Right lobe of liver (tissue), 6 donors: ENCODE measurements around the gene LGI1. TPM values are rescaled to one million over a fixed set of nuclear protein-coding genes. Genes with fewer than 3 reads are reported as not detected.

ENCODE experiments used
- ATAC-seq, 4 donors: fragments of 200-7000 bp; cut with Tn5 transposase; one replicate each; pipeline ENCODE4 v1.9.1; 2020; ENCODE audit warnings: mild to moderate bottlenecking in 4 of 4, moderate library complexity in 4 of 4
- DNase-seq, 3 donors: peaks; one replicate each; pipeline ENCODE4 v3.0.0-alpha.2; 2020
- H3K27ac ChIP-seq, 3 donors: fragments of 200-600 bp; one replicate each; pipeline ENCODE4 v1.8.0; 2022
- H3K27me3 ChIP-seq, 2 donors: fragments of 200-600 bp; one replicate each; pipeline ENCODE4 v1.8.0; 2022
- H3K36me3 ChIP-seq, 4 donors: fragments of 200-600 bp; sonication (generic) in 1 of 4; one replicate each; pipeline versions ENCODE4 v1.5.1 to v1.8.0; 2017 to 2022; ENCODE audit warnings: control low read depth in 1 of 4
- H3K4me1 ChIP-seq, 4 donors: fragments of 200-600 bp; sonication (generic) in 1 of 4; one replicate each; pipeline versions ENCODE4 v1.5.1 to v1.8.0; 2017 to 2022; ENCODE audit warnings: control low read depth in 1 of 4
- H3K4me3 ChIP-seq, 3 donors: fragments of 200-600 bp; one replicate each; pipeline ENCODE4 v1.8.0; 2022
- H3K9me3 ChIP-seq, 4 donors: fragments of 200-600 bp; sonication (generic) in 1 of 4; one replicate each; pipeline versions ENCODE4 v1.5.1 to v1.8.0; 2017 to 2022; ENCODE audit warnings: control low read depth in 1 of 4
- CTCF ChIP-seq, 4 donors: fragments of 200-600 bp in 3 of 4; fragments of 450-650 bp in 1 of 4; IDR thresholded peaks; one replicate each; pipeline versions ENCODE4 v1.5.1 to v1.8.0; 2016 to 2022; ENCODE audit warnings: antibody characterized with exemption in 4 of 4, mild to moderate bottlenecking in 2 of 4
- POLR2A ChIP-seq: fragments of 450-650 bp; IDR thresholded peaks from one replicate; pipeline ENCODE4 v1.6.1; 2017; ENCODE audit warnings: antibody characterized with exemption, mild to moderate bottlenecking
- WGBS: methylation state at CpG from one replicate; pipeline ENCODE4 v1.1.6; 2018; ENCODE audit warnings: low coverage, low lambda C conversion rate; ENCODE audit not compliant: insufficient coverage; ENCODE audit errors: missing lambda C conversion rate; 5-methylcytosine and 5-hydroxymethylcytosine counted together
- intact Hi-C, 2 donors: fragments of 100-400 bp; cut with DNase I; formaldehyde crosslinking; loops; one replicate each; pipeline versions ENCODE4 v1.11.2 to v1.14.1; 2022
- total RNA-seq, 6 experiments: library from RNA; depleted of rRNA in 2 of 6; stranded (reverse); fragments of >200 nt in 2 of 6; fragmentation: NEBNext Ultra II Directional in 3 of 6; extraction: Animal tissue kit (Norgen Biotek cat#: 25700) in 3 of 6; gene quantifications; one replicate each; pipeline versions ENCODE4 v1.1.0 to v1.2.4, GENCODE V29; 2016 to 2023
- donor health status: DM: no; HTN: yes; CAD: no.
- donor health status: DM: no; HTN: no; CAD: no.
- donor health status: DM: no; HTN: no; CAD: no.
- donor health status: DM: no; HTN: yes; CAD: no.
- donor health status: DM: no; HTN: yes; CAD: no.

LGI1 gene
- total RNA-seq, 6 experiments from 2014 or later: 0.22 to 2.3 (median 0.86) TPM; not detected in 1

GRCh38 chr10:93788413-93789208 is 30.9 kb downstream of the LGI1 start:
- DNase-seq: no peak
- TF ChIP-seq CTCF (IDR thresholded peaks at IDR 0.05) (no peak), POLR2A (no peak)
- intact Hi-C loops: no loop called here

GRCh38 chr10:93790439-93790838 is 32.7 kb downstream of the LGI1 start:
- H3K4me1 ChIP-seq: no peaks in the 10 kb centered on the region
- DNase-seq: no peak
- no peaks in the 10 kb centered on the region for H3K27me3 ChIP-seq
- no peaks in the 10 kb centered on the region for H3K36me3 ChIP-seq
- intact Hi-C loops: no loop called here
- TF ChIP-seq POLR2A: no peak
- no peak for TF ChIP-seq CTCF (IDR thresholded peaks at IDR 0.05)
- H3K9me3 ChIP-seq: no peaks in the 10 kb centered on the region
- no peak overlapping the region for H3K27ac ChIP-seq
- no peak overlapping the region for H3K4me3 ChIP-seq
- WGBS: 48% methylated on average over 3 of the region's 3 CpGs
- no peak for ATAC-seq

More at GRCh38 chr10:93788413-93789208, 30.9 kb downstream of the LGI1 start:
- Histone ChIP-seq H3K36me3 (no peaks in the 10 kb centered on the region), H3K27ac (no peak overlapping the region), H3K4me3 (no peak overlapping the region), H3K4me1 (no peaks in the 10 kb centered on the region), H3K27me3 (no peaks in the 10 kb centered on the region), H3K9me3 (no peaks in the 10 kb centered on the region)
- 67% methylated on average over 3 of the region's 3 CpGs for whole genome bisulfite sequencing
- no peak for ATAC-seq

GRCh38 chr10:93796167-93796566 is 38.4 kb downstream of the LGI1 start:
- Histone ChIP-seq H3K4me3 (no peak overlapping the region), H3K36me3 (no peaks in the 10 kb centered on the region), H3K4me1 (no peaks in the 10 kb centered on the region), H3K27me3 (no peaks in the 10 kb centered on the region), H3K27ac (no peak overlapping the region), H3K9me3 (no peaks in the 10 kb centered on the region)
- intact Hi-C loops: no loop called here
- 53% methylated on average over 2 of the region's 2 CpGs for WGBS
- DNase-seq: no peak
- no peak for ATAC-seq
- TF ChIP-seq CTCF (IDR thresholded peaks at IDR 0.05) (no peak), POLR2A (no peak)

- intact Hi-C loops: no loop called here
- H3K4me3 ChIP-seq: no peak overlapping the region
- no peaks in the 10 kb centered on the region for H3K9me3 ChIP-seq
- H3K27ac ChIP-seq: no peak overlapping the region
- H3K36me3 ChIP-seq: no peaks in the 10 kb centered on the region
- no peaks in the 10 kb centered on the region for H3K27me3 ChIP-seq
- H3K4me1 ChIP-seq: no peaks in the 10 kb centered on the region
- 54% methylated on average over 2 of the region's 2 CpGs for WGBS
- no peak for ATAC-seq
- TF ChIP-seq CTCF (IDR thresholded peaks at IDR 0.05): no peak
- TF ChIP-seq POLR2A: no peak
- no peak for DNase-seq
Observed at GRCh38 chr10:93797825-93798224, 40.1 kb downstream of the LGI1 start.
